ENCODE results near the gene UPK3BL2.
"Not testable (repeated sequence)": the region's sequence is repeated elsewhere in the genome, so short reads cannot be mapped to it uniquely, and the experiment has no call there.

DNA sequence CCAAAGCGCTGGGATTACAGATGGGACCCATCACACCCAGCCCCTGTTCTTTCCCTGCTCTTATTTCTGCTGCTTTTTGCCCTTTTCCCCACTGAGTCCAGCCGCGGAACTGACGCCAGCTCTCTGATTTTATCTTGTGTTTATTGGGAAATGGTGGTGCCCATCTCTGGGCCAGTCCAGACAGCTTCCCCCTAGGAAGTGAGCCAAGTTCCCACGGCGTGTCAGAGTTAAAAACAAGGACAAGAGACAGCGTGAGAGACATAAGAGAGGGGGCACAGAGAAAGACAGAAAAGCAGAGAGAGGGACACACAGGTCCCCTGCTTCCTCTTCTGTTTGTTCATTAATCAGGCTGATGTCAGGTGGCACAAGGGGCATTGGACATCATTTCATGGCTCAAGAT lies 11.9 kb downstream of the UPK3BL2 start:
- TF ChIP-seq, protein P1, sequence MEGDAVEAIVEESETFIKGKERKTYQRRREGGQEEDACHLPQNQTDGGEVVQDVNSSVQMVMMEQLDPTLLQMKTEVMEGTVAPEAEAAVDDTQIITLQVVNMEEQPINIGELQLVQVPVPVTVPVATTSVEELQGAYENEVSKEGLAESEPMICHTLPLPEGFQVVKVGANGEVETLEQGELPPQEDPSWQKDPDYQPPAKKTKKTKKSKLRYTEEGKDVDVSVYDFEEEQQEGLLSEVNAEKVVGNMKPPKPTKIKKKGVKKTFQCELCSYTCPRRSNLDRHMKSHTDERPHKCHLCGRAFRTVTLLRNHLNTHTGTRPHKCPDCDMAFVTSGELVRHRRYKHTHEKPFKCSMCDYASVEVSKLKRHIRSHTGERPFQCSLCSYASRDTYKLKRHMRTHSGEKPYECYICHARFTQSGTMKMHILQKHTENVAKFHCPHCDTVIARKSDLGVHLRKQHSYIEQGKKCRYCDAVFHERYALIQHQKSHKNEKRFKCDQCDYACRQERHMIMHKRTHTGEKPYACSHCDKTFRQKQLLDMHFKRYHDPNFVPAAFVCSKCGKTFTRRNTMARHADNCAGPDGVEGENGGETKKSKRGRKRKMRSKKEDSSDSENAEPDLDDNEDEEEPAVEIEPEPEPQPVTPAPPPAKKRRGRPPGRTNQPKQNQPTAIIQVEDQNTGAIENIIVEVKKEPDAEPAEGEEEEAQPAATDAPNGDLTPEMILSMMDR (IDR thresholded peaks at IDR 0.05; ENCODE audit: extremely low read depth in 1 of 2, insufficient read depth in 1 of 2, low read depth in 1 of 2, low read length in 2 of 2): not testable (repeated sequence)
- TF ChIP-seq POLR2AphosphoS5 (IDR thresholded peaks at IDR 0.05; ENCODE audit: insufficient read depth, low read depth, low read length); MYC (IDR thresholded peaks at IDR 0.05; ENCODE audit: low read depth, low read length); POLR2A (IDR thresholded peaks at IDR 0.05; ENCODE audit: low read depth, low read length); JUN (IDR thresholded peaks at IDR 0.05; ENCODE audit: borderline replicate concordance, insufficient read depth, insufficient read length, low read depth); EZH2 (IDR thresholded peaks at IDR 0.05; ENCODE audit: borderline replicate concordance, low read depth, low read length, severe bottlenecking): not testable (repeated sequence)
- TF ChIP-seq, protein P2, sequence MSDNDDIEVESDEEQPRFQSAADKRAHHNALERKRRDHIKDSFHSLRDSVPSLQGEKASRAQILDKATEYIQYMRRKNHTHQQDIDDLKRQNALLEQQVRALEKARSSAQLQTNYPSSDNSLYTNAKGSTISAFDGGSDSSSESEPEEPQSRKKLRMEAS (IDR thresholded peaks at IDR 0.05; ENCODE audit: insufficient read depth, insufficient read length): not testable (repeated sequence)

Measured in endothelial cell of umbilical vein (primary cell).